AG04450 (cell line): ENCODE results near the gene DLGAP3. TPM values are rescaled to one million over a fixed set of nuclear protein-coding genes. Genes with fewer than 3 reads are reported as not detected.

Experiments used
- CTCF ChIA-PET: fragments of 300-600, 350-600 bp; formaldehyde crosslinking; extraction: SDS; loops from one replicate; lab custom pipeline; 2022; ENCODE audit warnings: antibody characterized with exemption, inconsistent platforms; lab: Charles Lee
- POLR2A ChIA-PET: fragments of 350-600 bp; formaldehyde crosslinking; extraction: SDS; loops from one replicate; lab custom pipeline; 2021; ENCODE audit warnings: antibody characterized with exemption, inconsistent platforms; lab: Yijun Ruan, JAX
- DNase-seq: peaks from one replicate; pipeline ENCODE4 v3.0.0-alpha.2; 2011; ENCODE audit warnings: low read depth, low spot score
- H3K27ac ChIP-seq: one replicate; pipeline ENCODE4 v1.5.1; 2012; ENCODE audit warnings: low read depth, low read length, control low read depth
- H3K27me3 ChIP-seq: one replicate; pipeline ENCODE4 v1.6.0; 2012; ENCODE audit warnings: low read length; ENCODE audit not compliant: control insufficient read depth, insufficient read depth
- H3K4me3 ChIP-seq: 2 replicates; pipeline ENCODE4 v1.5.1; 2011; ENCODE audit warnings: mild to moderate bottlenecking, low read depth, low read length, control low read depth
- H3K9me3 ChIP-seq: 2 replicates; pipeline ENCODE4 v1.5.1; 2012; ENCODE audit warnings: low read length; ENCODE audit not compliant: control insufficient read depth, insufficient read depth
- CTCF ChIP-seq: IDR thresholded peaks from 2 replicates; pipeline ENCODE4 v1.5.1; 2011; ENCODE audit warnings: low read depth, low read length, control low read depth, inconsistent platforms
- polyA plus RNA-seq: library from polyadenylated mRNA; depleted of rRNA; stranded (reverse); fragments of >200 nt; gene quantifications from 2 replicates; pipeline ENCODE4 v1.2.3, GENCODE V29; 2011; rRNA removed

The DLGAP3 gene
- polyA plus RNA-seq, 1 experiment = not detected

GRCh38 chr1:34816778-34817177, 112.7 kb downstream of the DLGAP3 start:
- ChIA-PET POLR2A (no interaction called here), CTCF (interaction anchor here (1.8 to 4.1 kb wide), 2 partner anchors 30 to 36 kb away, joined by 4 to 13 read pairs; no protein-coding TSS in a partner anchor)
- no peaks in the 10 kb centered on the region for H3K27me3 ChIP-seq
- no peak overlapping the region for H3K27ac ChIP-seq
- no peaks in the 10 kb centered on the region for H3K9me3 ChIP-seq
- no peak for TF ChIP-seq CTCF
- no peak overlapping the region for H3K4me3 ChIP-seq
- no peak for DNase-seq

GRCh38 chr1:34816332-34816731, 113.1 kb downstream of the DLGAP3 start:
- Histone ChIP-seq H3K4me3 (no peak overlapping the region), H3K9me3 (no peaks in the 10 kb centered on the region), H3K27ac (no peak overlapping the region), H3K27me3 (no peaks in the 10 kb centered on the region)
- TF ChIP-seq CTCF = no peak
- ChIA-PET POLR2A (no interaction called here), CTCF (interaction anchor here (1.8 to 4.1 kb wide), 2 partner anchors 30 to 37 kb away, joined by 4 to 13 read pairs; no protein-coding TSS in a partner anchor)
- DNase-seq = no peak

Other genes with a start within 250 kb of the DLGAP3 start
- not detected in 2 replicates for gene GJB5, start 174.6 kb downstream of the DLGAP3 start, polyA plus RNA-seq
- not detected in 2 replicates for gene GJB4, start 169.9 kb downstream of the DLGAP3 start, polyA plus RNA-seq
- gene GJB3, start 148.4 kb downstream of the DLGAP3 start, polyA plus RNA-seq = not detected in 2 replicates
- not detected in 2 replicates for gene GJA4, start 136.7 kb downstream of the DLGAP3 start, polyA plus RNA-seq
- 41.7 and 46.1 TPM in 2 replicates for gene SMIM12, start 69.9 kb downstream of the DLGAP3 start, polyA plus RNA-seq
- 36.8 and 37.8 TPM in 2 replicates for gene TMEM35B, start 55.7 kb upstream of the DLGAP3 start, polyA plus RNA-seq
- 12.1 and 12.2 TPM in 2 replicates for gene ZMYM6, start 102.3 kb upstream of the DLGAP3 start, polyA plus RNA-seq
- gene ZMYM1, start 149.7 kb upstream of the DLGAP3 start, polyA plus RNA-seq = 9.7 and 12.9 TPM in 2 replicates